NK-92 (cell line): ENCODE measurements around the gene IQSEC1.

ENCODE experiments used
- DNase-seq: peaks from one replicate; lab custom pipeline; 2025; ENCODE audit not compliant: unreplicated experiment; lab: John Stamatoyannopoulos, UW

Gene IQSEC1

GRCh38 chr3:13051066-13051465 is 22.2 kb downstream of the IQSEC1 start:
- no peak for DNase-seq

DNA sequence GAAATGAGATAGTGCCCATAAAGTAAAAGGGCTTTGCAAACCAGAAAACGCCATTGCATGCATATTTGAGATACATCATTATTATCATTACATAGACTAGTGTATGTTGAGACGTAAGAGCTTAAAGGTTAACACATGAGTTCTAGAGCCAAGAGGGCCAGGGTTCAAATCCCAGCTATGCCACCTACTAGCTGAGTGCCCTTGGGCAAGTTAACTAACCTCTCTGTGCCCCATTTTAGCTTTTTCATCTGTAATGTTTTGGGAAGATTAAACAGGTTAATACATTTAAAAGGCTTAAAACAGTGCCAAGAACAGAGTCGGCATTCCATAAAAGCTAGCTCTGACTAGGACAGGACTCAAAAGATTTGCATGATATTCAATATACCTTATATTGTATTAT is 22.8 kb downstream of the IQSEC1 start:
- DNase-seq, result no peak

GRCh38 chr3:13049400-13049799 is 23.8 kb downstream of the IQSEC1 start:
- no peak for DNase-seq

GRCh38 chr3:13047296-13048165 is 25.7 kb downstream of the IQSEC1 start:
- no peak for DNase-seq

GRCh38 chr3:13046569-13047274 is 26.5 kb downstream of the IQSEC1 start:
- no peak for DNase-seq

DNA sequence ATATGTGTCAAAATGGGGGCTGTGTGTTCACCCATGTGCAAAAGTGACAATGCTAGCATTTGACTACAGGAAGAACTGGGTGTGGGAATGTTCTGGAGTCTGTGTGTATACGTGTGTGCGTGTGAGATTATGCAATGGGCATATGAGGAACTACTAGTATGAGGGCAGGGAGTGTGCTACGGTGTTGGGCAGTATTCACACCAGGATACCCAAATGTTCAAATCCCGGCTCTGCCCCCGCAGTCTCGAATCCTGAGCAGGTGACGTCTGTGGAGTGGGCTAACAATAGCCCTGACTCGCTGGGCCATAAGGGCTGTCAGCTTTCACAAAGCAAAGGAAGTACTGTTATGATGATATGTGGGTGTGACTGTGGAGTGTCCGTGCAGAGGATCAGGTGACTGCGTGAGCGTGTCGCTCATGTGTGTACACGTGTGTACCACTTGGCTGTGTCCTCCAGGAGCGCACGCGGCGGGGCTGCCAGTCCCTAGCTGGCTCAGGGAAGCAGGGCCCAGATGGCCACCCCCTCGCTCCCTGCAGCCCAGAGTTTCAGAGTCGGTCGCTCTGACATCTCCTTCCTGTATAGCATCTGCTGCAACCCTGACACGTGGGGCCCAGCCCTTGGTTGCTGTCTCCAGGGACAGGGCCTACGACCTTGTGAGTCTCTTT is 27.2 kb downstream of the IQSEC1 start:
- no peak for DNase-seq

DNA sequence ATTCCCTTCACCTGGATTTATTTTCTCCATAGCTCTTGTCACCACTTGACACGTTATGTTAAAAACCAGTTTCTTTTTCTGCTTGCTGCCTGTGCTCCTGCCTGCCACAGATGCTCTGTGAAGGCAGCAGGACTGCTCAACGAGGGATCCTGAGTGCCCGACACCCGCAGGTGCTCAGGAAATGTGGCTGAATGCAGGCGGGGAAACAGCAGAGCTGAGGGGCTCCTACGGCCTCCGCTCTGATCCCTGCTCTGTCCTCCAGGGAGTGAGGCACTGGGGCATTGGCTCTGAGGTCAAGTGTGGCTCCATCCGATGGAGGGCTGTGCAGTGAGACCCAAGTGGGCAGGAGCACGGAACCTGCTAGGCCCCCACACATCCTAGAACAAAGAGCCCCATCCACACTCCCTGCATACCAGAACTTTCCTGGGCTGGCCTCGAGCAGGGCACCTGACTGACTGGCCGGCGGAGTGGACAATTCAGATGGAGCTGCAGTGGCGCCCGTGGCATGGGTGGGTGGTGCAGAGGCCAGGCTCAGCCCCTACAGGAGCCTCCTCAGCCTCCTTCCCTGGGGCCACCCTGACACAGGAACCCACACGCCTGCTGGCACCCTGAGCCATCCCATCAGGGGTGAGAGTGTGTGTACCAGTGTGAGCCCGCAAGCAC is 27.9 kb downstream of the IQSEC1 start:
- DNase-seq, result no peak

DNA sequence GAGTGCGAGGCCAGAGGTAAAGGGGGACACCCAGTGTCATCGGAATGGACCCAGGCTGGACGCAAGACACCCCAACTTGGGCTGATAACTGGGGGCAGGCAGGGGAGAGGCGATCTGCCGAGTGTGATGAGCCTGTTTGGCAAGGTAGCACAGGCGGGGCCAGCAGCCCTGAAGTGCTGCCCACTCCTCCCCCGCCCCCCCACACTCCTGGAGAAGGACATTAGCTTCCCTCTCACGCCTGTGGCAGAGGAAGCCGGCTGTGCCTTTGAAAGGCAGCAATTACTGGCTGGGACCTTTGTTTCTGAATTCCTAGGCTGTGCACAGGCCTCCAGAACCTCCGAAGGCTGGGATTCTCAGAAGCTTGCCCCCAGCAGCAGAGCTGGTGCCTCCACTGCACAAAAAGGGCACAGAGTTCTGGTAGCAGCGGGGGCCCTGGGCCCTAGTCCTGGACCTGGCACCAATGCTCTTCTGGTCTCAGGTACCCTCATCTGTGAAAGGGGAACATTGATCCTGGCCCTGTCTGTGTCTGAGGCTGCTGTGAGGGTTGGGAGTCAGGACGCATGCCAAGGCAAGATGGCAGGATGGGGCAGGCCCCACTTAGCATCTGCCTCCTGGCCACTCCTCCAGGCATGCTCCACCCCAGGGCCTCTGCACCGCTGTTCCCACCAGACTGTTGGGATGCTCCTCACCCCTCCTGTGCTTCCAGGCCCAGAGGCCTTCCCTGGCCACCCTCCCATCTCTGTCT is 28.6 kb downstream of the IQSEC1 start:
- no peak for DNase-seq

GRCh38 chr3:13043656-13044055 is 29.6 kb downstream of the IQSEC1 start:
- no peak for DNase-seq

- DNase-seq, result no peak
Measured at GRCh38 chr3:13042715-13043271, 30.4 kb downstream of the IQSEC1 start.

DNA sequence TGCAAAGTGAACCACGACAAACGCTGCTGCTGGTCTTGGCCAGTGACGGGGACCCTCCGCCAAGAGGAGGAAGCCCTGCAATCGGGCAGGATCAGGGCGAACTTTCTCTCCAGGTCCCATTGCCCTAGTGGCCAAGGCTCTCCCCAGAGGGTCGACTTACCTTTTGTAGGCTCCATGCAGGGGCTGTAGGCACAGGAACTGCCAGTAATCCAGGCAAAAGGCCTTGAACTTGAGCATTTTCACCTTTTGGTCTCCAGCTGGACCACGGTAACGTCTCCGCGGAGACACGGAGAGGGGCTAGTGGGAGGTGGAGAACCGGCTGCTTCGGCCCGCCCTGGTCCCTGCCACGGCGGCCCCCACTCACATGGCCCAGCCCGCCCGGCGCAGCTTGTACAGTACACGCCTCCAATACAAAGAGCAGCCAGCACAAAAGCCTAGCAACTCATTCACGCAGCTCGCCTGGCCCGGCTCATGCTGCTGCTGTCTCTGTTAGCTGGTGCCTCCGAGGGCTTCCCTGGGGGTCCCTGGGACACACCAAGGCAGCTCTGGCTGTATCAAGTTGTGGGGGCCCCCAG is 31.0 kb downstream of the IQSEC1 start:
- DNase-seq, result no peak

GRCh38 chr3:13041113-13041776 is 32.0 kb downstream of the IQSEC1 start:
- DNase-seq, result no peak

DNA sequence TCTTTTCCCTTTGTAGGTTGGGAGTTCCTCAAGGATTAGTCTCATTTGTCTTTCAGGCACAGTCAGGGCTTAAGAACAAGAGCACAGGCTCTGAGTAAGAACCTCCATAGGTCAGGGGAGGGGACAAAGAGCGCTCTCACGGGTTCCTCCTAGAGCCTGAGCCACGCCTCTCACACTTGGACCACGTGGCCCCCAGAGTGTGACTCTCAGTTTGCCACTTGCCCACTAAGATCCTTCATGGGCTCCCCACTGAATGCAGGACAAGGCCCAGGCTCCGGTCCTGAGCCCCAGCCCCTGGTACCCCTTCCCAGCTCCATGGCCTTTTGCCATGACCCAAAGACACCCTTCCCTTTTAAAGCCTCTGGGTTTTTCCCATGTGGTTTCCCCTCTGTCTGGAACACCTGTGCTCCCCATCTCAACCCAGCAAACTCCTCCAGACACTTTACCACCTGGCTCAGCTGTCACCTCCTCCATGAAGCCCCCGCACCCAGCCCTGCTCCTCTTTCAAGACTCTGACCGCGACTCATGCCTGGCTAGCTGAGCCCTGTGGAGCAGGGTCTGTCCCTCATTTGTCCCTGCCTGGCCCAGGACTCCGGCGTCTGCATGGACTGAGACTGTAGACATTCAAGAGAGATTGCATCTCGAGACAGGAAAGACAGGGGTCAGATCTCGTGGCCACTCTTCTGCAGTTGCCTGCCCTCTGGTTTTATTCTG is 32.7 kb downstream of the IQSEC1 start:
- DNase-seq, result no peak

- no peak for DNase-seq
Measured at GRCh38 chr3:13039213-13039896, 33.9 kb downstream of the IQSEC1 start.

- no peak for DNase-seq
Measured at GRCh38 chr3:13037458-13038117, 35.6 kb downstream of the IQSEC1 start.

GRCh38 chr3:13034861-13035260 is 38.4 kb downstream of the IQSEC1 start:
- no peak for DNase-seq

- no peak for DNase-seq
Measured at GRCh38 chr3:13034109-13034800, 39.0 kb downstream of the IQSEC1 start.
